Endothelial cell of umbilical vein (primary cell): Measurements from ENCODE around the gene FER. TPM values are rescaled to one million over a fixed set of nuclear protein-coding genes. Genes with fewer than 3 reads are reported as not detected.

ENCODE experiments used
- BruUV-seq: library from RNA; stranded (reverse); fragments of 400-500 nt; replicated peaks from 2 replicates; lab custom pipeline; 2021; lab: Mats Ljungman, UMichigan
- CTCF ChIA-PET: fragments of 300-600, 350-600 bp; sonication (Branson Sonifier 250); formaldehyde crosslinking; loops from one replicate; lab custom pipeline; 2021; ENCODE audit warnings: antibody characterized with exemption, inconsistent platforms; lab: Charles Lee
- POLR2A ChIA-PET: fragments of 300-600, 350-600 bp; sonication (Branson Sonifier 250); formaldehyde crosslinking; loops from one replicate; lab custom pipeline; 2021; ENCODE audit warnings: antibody characterized with exemption, inconsistent platforms; lab: Charles Lee
- DNase-seq: peaks from one replicate; pipeline ENCODE4 v3.0.0-alpha.2; 2011; ENCODE audit warnings: low read depth, low spot score
- FAIRE-seq: peaks from 2 replicates; lab custom pipeline; 2011; peaks lifted over from hg19 to GRCh38; lab: Jason Lieb, UNC
- H2AFZ ChIP-seq: 2 replicates; pipeline ENCODE4 v1.6.0; 2012; ENCODE audit warnings: low read depth, low read length, control low read depth, inconsistent platforms
- H3K27ac ChIP-seq: 2 replicates; pipeline ENCODE4 v1.5.1; 2011; ENCODE audit warnings: low read depth, mild to moderate bottlenecking, control low read depth, low read length, moderate library complexity; ENCODE audit not compliant: insufficient read depth
- H3K27me3 ChIP-seq, 2 experiments: 2 replicates each; pipeline versions ENCODE4 v1.6.0 to v1.6.1; 2011; ENCODE audit warnings: low read length in 2 of 2, mixed read lengths in 1 of 2; ENCODE audit not compliant: control insufficient read depth in 2 of 2, insufficient read depth in 2 of 2
- H3K36me3 ChIP-seq, 2 experiments: 2 replicates in 1 of 2; 3 replicates in 1 of 2; pipeline ENCODE4 v1.5.1; 2011; ENCODE audit warnings: low read length in 2 of 2, mild to moderate bottlenecking in 1 of 2, moderate library complexity in 1 of 2; ENCODE audit not compliant: control insufficient read depth in 2 of 2, insufficient read depth in 2 of 2; ENCODE audit errors: extremely low read depth in 1 of 2
- H3K4me1 ChIP-seq: 3 replicates; pipeline ENCODE4 v1.5.1; 2011; ENCODE audit warnings: mild to moderate bottlenecking, low read length; ENCODE audit not compliant: control insufficient read depth, insufficient read depth; ENCODE audit errors: extremely low read depth
- H3K4me2 ChIP-seq: 2 replicates; pipeline ENCODE4 v1.6.1; 2011; ENCODE audit warnings: low read length, control low read depth, mixed read lengths; ENCODE audit not compliant: insufficient read depth
- H3K4me3 ChIP-seq, 3 experiments: fragments of 200-600 bp in 1 of 3; sonication (generic), shearing (Covaris generic) in 1 of 3; replicated peaks in 1 of 3; 2 replicates each; pipeline ENCODE4 v1.5.1; 2011 to 2016; ENCODE audit warnings: control low read depth in 3 of 3, low read length in 3 of 3, mild to moderate bottlenecking in 2 of 3, inconsistent platforms in 1 of 3, low read depth in 1 of 3, moderate library complexity in 1 of 3; ENCODE audit not compliant: insufficient read depth in 1 of 3
- H3K79me2 ChIP-seq: 2 replicates; pipeline ENCODE4 v1.6.0; 2012; ENCODE audit warnings: low read length, inconsistent platforms; ENCODE audit not compliant: control insufficient read depth, insufficient read depth
- H3K9ac ChIP-seq: replicated peaks from 2 replicates; pipeline ENCODE3; 2011; ENCODE audit warnings: low read length, control low read depth; ENCODE audit not compliant: insufficient read depth; ENCODE audit errors: extremely low read depth
- H3K9me1 ChIP-seq: replicated peaks from 3 replicates; pipeline ENCODE4 v1.6.0; 2011; ENCODE audit warnings: mild to moderate bottlenecking, low read length; ENCODE audit not compliant: control insufficient read depth, insufficient read depth; ENCODE audit errors: extremely low read depth
- H3K9me3 ChIP-seq: replicated peaks from 2 replicates; pipeline ENCODE4 v1.5.1; 2012; ENCODE audit warnings: low read length, inconsistent platforms; ENCODE audit not compliant: control insufficient read depth, insufficient read depth
- H4K20me1 ChIP-seq: replicated peaks from 2 replicates; pipeline ENCODE3; 2011; ENCODE audit warnings: mild to moderate bottlenecking, low read length; ENCODE audit not compliant: control insufficient read depth, insufficient read depth; ENCODE audit errors: extremely low read depth
- CTCF ChIP-seq, 2 donors: IDR thresholded peaks; 1 replicate in 1 of 2; 2 replicates in 1 of 2; pipeline ENCODE4 v1.5.1; 2011; ENCODE audit warnings: low read length in 2 of 2, mild to moderate bottlenecking in 2 of 2, moderate library complexity in 2 of 2, control low read depth in 1 of 2, inconsistent platforms in 1 of 2, low read depth in 1 of 2; ENCODE audit not compliant: insufficient read depth in 1 of 2; ENCODE audit errors: extremely low read depth in 1 of 2
- EZH2 ChIP-seq: IDR thresholded peaks from 2 replicates; pipeline ENCODE4 v1.6.1; 2012; ENCODE audit warnings: borderline replicate concordance, low read depth, mild to moderate bottlenecking, moderate library complexity, low read length, inconsistent platforms; ENCODE audit not compliant: severe bottlenecking
- FOS ChIP-seq: IDR thresholded peaks from 2 replicates; pipeline ENCODE4 v1.6.1; 2011; ENCODE audit warnings: mild to moderate bottlenecking, low read length, moderate library complexity, borderline replicate concordance; ENCODE audit not compliant: insufficient read depth
- GATA2 ChIP-seq: IDR thresholded peaks from 2 replicates; pipeline ENCODE4 v1.7.0; 2011; ENCODE audit warnings: low read depth, mild to moderate bottlenecking, moderate library complexity, mixed read lengths, low read length; ENCODE audit not compliant: insufficient read length, insufficient read depth
- MAX ChIP-seq: IDR thresholded peaks from 2 replicates; pipeline ENCODE4 v1.6.1; 2011; ENCODE audit not compliant: insufficient read depth, insufficient read length
- MYC ChIP-seq: IDR thresholded peaks from one replicate; pipeline ENCODE4 v1.6.1; 2011; ENCODE audit warnings: mild to moderate bottlenecking, low read depth, low read length
- POLR2A ChIP-seq: IDR thresholded peaks from 2 replicates; pipeline ENCODE4 v1.6.1; 2012; ENCODE audit warnings: low read depth, mild to moderate bottlenecking, control low read depth, low read length
- POLR2AphosphoS5 ChIP-seq: IDR thresholded peaks from 2 replicates; pipeline ENCODE4 v1.6.1; 2012; ENCODE audit warnings: low read depth, mild to moderate bottlenecking, control low read depth, low read length, moderate library complexity; ENCODE audit not compliant: insufficient read depth
- dilution Hi-C: fragments of 300-500 bp; cut with MboI; formaldehyde crosslinking; loops from one replicate; pipeline ENCODE4 v1.15.0; 2019; ENCODE audit warnings: low sequenced_read_pairs; ENCODE audit not compliant: extremely low pct_ligation_motif_present
- intact Hi-C: fragments of 100-400 bp; cut with micrococcal nuclease; formaldehyde crosslinking; loops from one replicate; pipeline ENCODE4 v1.10.0; 2022
- polyA plus RNA-seq, 4 experiments: library from polyadenylated mRNA; depleted of rRNA in 3 of 4; stranded (reverse) in 3 of 4; unstranded in 1 of 4; fragments of >200 nt; gene quantifications; 2 replicates each; pipeline versions ENCODE4 v1.2.1 to v1.2.3, GENCODE V29; 2011 to 2012; ENCODE audit warnings: missing spikeins in 1 of 4
- total RNA-seq: library from RNA; stranded (reverse); gene quantifications from 2 replicates; pipeline ENCODE4 v1.2.3, GENCODE V29; 2021

Gene FER
- total and polyA plus RNA-seq, 2 donors (not counting 3 experiments of a cell fraction or from before 2014, with no cell fraction given): 2.3 to 27.5 TPM

GRCh38 chr5:108707141-108707540 is 40.6 kb upstream of the FER start:
- no peak for FAIRE-seq
- Histone ChIP-seq H3K27me3 (no peaks in the 10 kb centered on the region), H3K4me3 (no peak overlapping the region), H3K79me2 (no peaks in the 10 kb centered on the region), H3K9me1 (no peaks in the 10 kb centered on the region), H3K9ac (no peak overlapping the region), H2AFZ (no peak overlapping the region), H3K4me1 (no peaks in the 10 kb centered on the region), H3K36me3 (no peaks in the 10 kb centered on the region), H3K4me2 (no peak overlapping the region), H3K9me3 (no peaks in the 10 kb centered on the region), H4K20me1 (no peaks in the 10 kb centered on the region), H3K27ac (no peak overlapping the region)
- no peak for DNase-seq
- intact Hi-C loops (no loop called here), dilution Hi-C loops (no loop called here)
- TF ChIP-seq POLR2A (no peak), GATA2 (no peak), POLR2AphosphoS5 (no peak), EZH2 (no peak), FOS (no peak), CTCF (IDR thresholded peaks at IDR 0.05; ENCODE audit: extremely low read depth in 1 of 2, insufficient read depth in 1 of 2, low read depth in 1 of 2, low read length in 2 of 2) (no peak), MAX (no peak), MYC (no peak)
- BruUV-seq: no TSS peak
- ChIA-PET CTCF (no interaction called here), POLR2A (no interaction called here)
